ENCODE measurements around the gene ARID1A.

GRCh38 chr1:26771643-26772321 is 76.0 kb downstream of the ARID1A start:
- no peak for TF ChIP-seq EP300 (IDR thresholded peaks at IDR 0.05)
- no peak for TF ChIP-seq CTCF (IDR thresholded peaks at IDR 0.05)

Measured in stomach (tissue), 4 donors.